Measurements from ENCODE around the gene HMG20B. TPM values are rescaled to one million over a fixed set of nuclear protein-coding genes. Genes with fewer than 3 reads are reported as not detected.

HMG20B gene
- total RNA-seq, 6 experiments from 2014 or later, result 73.5 to 90.1 (median 78.3) TPM

- no peak for TF ChIP-seq CTCF (IDR thresholded peaks at IDR 0.05)
- Mint-ChIP-seq H3K4me1 (ENCODE audit: low read depth) (no peaks in the 10 kb centered on the region), H3K27me3 (ENCODE audit: insufficient read depth) (peaks cover 6% of the 10 kb centered on the region), H3K27ac (no peak overlapping the region), H3K4me3 (no peak overlapping the region), H3K9me3 (no peaks in the 10 kb centered on the region), H3K36me3 (ENCODE audit: low read depth) (peaks cover 9% of the 10 kb centered on the region)
- DNase-seq, result no peak
These were observed 37.2 kb upstream of the HMG20B start for GRCh38 chr19:3535563-3535965.

- H3K4me1 Mint-ChIP-seq (ENCODE audit: low read depth), result no peaks in the 10 kb centered on the region
- H3K4me3 Mint-ChIP-seq, result no peak overlapping the region
- peaks cover 9% of the 10 kb centered on the region for H3K36me3 Mint-ChIP-seq (ENCODE audit: low read depth)
- H3K27ac Mint-ChIP-seq, result no peak overlapping the region
- H3K9me3 Mint-ChIP-seq, result no peaks in the 10 kb centered on the region
- no peak for DNase-seq
- TF ChIP-seq CTCF (IDR thresholded peaks at IDR 0.05), result no peak
- peaks cover 6% of the 10 kb centered on the region for H3K27me3 Mint-ChIP-seq (ENCODE audit: insufficient read depth)
These were observed 36.8 kb upstream of the HMG20B start for GRCh38 chr19:3535981-3536380.

- Mint-ChIP-seq H3K9me3 (no peaks in the 10 kb centered on the region), H3K4me3 (no peak overlapping the region), H3K36me3 (ENCODE audit: low read depth) (peaks cover 9% of the 10 kb centered on the region), H3K27me3 (ENCODE audit: insufficient read depth) (peaks cover 6% of the 10 kb centered on the region), H3K27ac (no peak overlapping the region), H3K4me1 (ENCODE audit: low read depth) (no peaks in the 10 kb centered on the region)
- DNase-seq, result no peak
- TF ChIP-seq CTCF (IDR thresholded peaks at IDR 0.05), result no peak
These were observed 36.2 kb upstream of the HMG20B start for GRCh38 chr19:3536429-3537100.

GRCh38 chr19:3537101-3537437 lies 35.7 kb upstream of the HMG20B start:
- Mint-ChIP-seq H3K27ac (peak overlapping the region; percentile 28; the same call in 1 of the 2 replicates), H3K9me3 (no peaks in the 10 kb centered on the region), H3K4me3 (no peak overlapping the region), H3K27me3 (ENCODE audit: insufficient read depth) (peaks cover 6% of the 10 kb centered on the region), H3K4me1 (ENCODE audit: low read depth) (no peaks in the 10 kb centered on the region), H3K36me3 (ENCODE audit: low read depth) (peaks cover 9% of the 10 kb centered on the region)
- TF ChIP-seq CTCF (IDR thresholded peaks at IDR 0.05), result no peak
- DNase-seq, result no peak

- H3K27ac Mint-ChIP-seq, result peak overlapping the region; percentile 28
- DNase-seq, result no peak
- H3K4me1 Mint-ChIP-seq (ENCODE audit: low read depth), result no peaks in the 10 kb centered on the region
- peaks cover 9% of the 10 kb centered on the region for H3K36me3 Mint-ChIP-seq (ENCODE audit: low read depth)
- TF ChIP-seq CTCF (IDR thresholded peaks at IDR 0.05), result no peak
- H3K27me3 Mint-ChIP-seq (ENCODE audit: insufficient read depth), result peaks cover 6% of the 10 kb centered on the region
- no peak overlapping the region for H3K4me3 Mint-ChIP-seq
- H3K9me3 Mint-ChIP-seq, result no peaks in the 10 kb centered on the region
These were observed 35.1 kb upstream of the HMG20B start for GRCh38 chr19:3537438-3538240.
